K562 (cell line): ENCODE measurements around the gene ADCY4. TPM values are rescaled to one million over a fixed set of nuclear protein-coding genes. Genes with fewer than 3 reads are reported as not detected.

Experiments used
- ARNT ChIP-seq, 2 experiments: fragments of 450-650 bp; IDR thresholded peaks; 2 replicates each; pipeline ENCODE4 v1.6.1; 2016; ENCODE audit warnings: mild to moderate bottlenecking in 1 of 2
- BCL6 ChIP-seq: fragments of 250-450 bp; sonication (Bioruptor Pico); IDR thresholded peaks from 2 replicates; pipeline ENCODE4 v1.4.0; 2020
- CTBP1 ChIP-seq: fragments of 450-650 bp; IDR thresholded peaks from 2 replicates; pipeline ENCODE4 v1.6.1; 2016; ENCODE audit warnings: borderline replicate concordance
- DDX20 ChIP-seq: fragments of 450-650 bp; IDR thresholded peaks from 2 replicates; pipeline ENCODE4 v1.6.1; 2016; ENCODE audit warnings: missing genetic modification characterization, low read depth, mild to moderate bottlenecking, missing compliant biosample characterization, moderate library complexity
- E2F4 ChIP-seq: sonication (generic); formaldehyde crosslinking; IDR thresholded peaks from 2 replicates; pipeline ENCODE4 v1.8.0; 2022; ENCODE audit warnings: mild to moderate bottlenecking, low read depth, missing genetic modification reagents
- EZH2 ChIP-seq: IDR thresholded peaks from 2 replicates; pipeline ENCODE4 v1.6.1; 2012; ENCODE audit warnings: low read depth, mild to moderate bottlenecking, inconsistent platforms, low read length, borderline replicate concordance
- FIP1L1 ChIP-seq: fragments of 200-400 bp; formaldehyde crosslinking; IDR thresholded peaks from 2 replicates; pipeline ENCODE4 v1.6.1; 2018; ENCODE audit warnings: mild to moderate bottlenecking, low read depth, low read length; ENCODE audit not compliant: poor library complexity, severe bottlenecking
- FOS ChIP-seq: IDR thresholded peaks from 3 replicates; pipeline ENCODE4 v1.6.1; 2011; ENCODE audit not compliant: insufficient read length; ENCODE audit errors: extremely low read depth
- FUS ChIP-seq: fragments of 200-400 bp; formaldehyde crosslinking; optimal IDR thresholded peaks from 2 replicates; pipeline ENCODE3; 2017; ENCODE audit warnings: low read depth, low read length
- HLTF ChIP-seq: fragments of 450-650 bp; IDR thresholded peaks from 2 replicates; pipeline ENCODE4 v1.6.1; 2016
- LCOR ChIP-seq: sonication (generic); formaldehyde crosslinking; IDR thresholded peaks from 2 replicates; pipeline ENCODE4 v1.8.0; 2022; ENCODE audit warnings: mild to moderate bottlenecking, missing genetic modification reagents
- MAFF ChIP-seq: IDR thresholded peaks from 2 replicates; pipeline ENCODE4 v1.6.1; 2012; ENCODE audit warnings: low read length, improper control_type of control experiment
- MYC ChIP-seq, 2 experiments: fragments of 250-450 bp in 1 of 2; sonication (Bioruptor Pico) in 1 of 2; IDR thresholded peaks; 2 replicates each; pipeline versions ENCODE4 v1.5.1 to v1.6.1; 2012 to 2021; ENCODE audit warnings: low read depth in 2 of 2, borderline replicate concordance in 1 of 2, improper control_type of control experiment in 1 of 2, low read length in 1 of 2, mild to moderate bottlenecking in 1 of 2, moderate library complexity in 1 of 2
- POLR2B ChIP-seq: fragments of 450-650 bp; IDR thresholded peaks from 2 replicates; pipeline ENCODE4 v1.6.1; 2018; ENCODE audit warnings: low read depth; ENCODE audit not compliant: partially characterized antibody
- POLR2H ChIP-seq: IDR thresholded peaks from 2 replicates; pipeline ENCODE4 v1.6.1; 2016; ENCODE audit warnings: missing genetic modification characterization, low read depth, mild to moderate bottlenecking, control low read depth, missing compliant biosample characterization, moderate library complexity
- SMAD2 ChIP-seq: fragments of 150-350 bp; IDR thresholded peaks from 2 replicates; pipeline ENCODE4 v1.6.1; 2014; ENCODE audit warnings: low read depth, mild to moderate bottlenecking, low read length
- SMAD4 ChIP-seq: fragments of 250-450 bp; sonication (Bioruptor Pico); conservative IDR thresholded peaks from 2 replicates; pipeline ENCODE4 v1.8.0; 2021; ENCODE audit warnings: inconsistent platforms, mild to moderate bottlenecking, moderate library complexity
- SRSF1 ChIP-seq: fragments of 200-400 bp; formaldehyde crosslinking; IDR thresholded peaks from 2 replicates; pipeline ENCODE4 v1.6.1; 2017; ENCODE audit warnings: mild to moderate bottlenecking, low read depth, low read length, moderate library complexity
- THAP7 ChIP-seq: fragments of 250-450 bp; sonication (Bioruptor Pico); IDR thresholded peaks from 2 replicates; pipeline ENCODE4 v1.5.0; 2021
- ZKSCAN8 ChIP-seq: fragments of 200-800 bp; sonication (Bioruptor generic); IDR thresholded peaks from 2 replicates; pipeline ENCODE4 v1.6.1; 2016; ENCODE audit warnings: missing genetic modification characterization, missing compliant biosample characterization
- ZNF253 ChIP-seq: fragments of 250-450 bp; sonication (Bioruptor Pico); conservative IDR thresholded peaks from 2 replicates; pipeline ENCODE4 v1.6.1; 2021; ENCODE audit warnings: mild to moderate bottlenecking
- ZNF347 ChIP-seq: fragments of 450-650 bp; formaldehyde crosslinking; IDR thresholded peaks from 2 replicates; pipeline ENCODE4 v1.4.0; 2020; ENCODE audit warnings: low read depth, mild to moderate bottlenecking, moderate library complexity
- ZNF583 ChIP-seq: fragments of 250-450 bp; sonication (Bioruptor Pico); IDR thresholded peaks from 2 replicates; pipeline ENCODE4 v1.4.0; 2020
- ZNF696 ChIP-seq: fragments of 250-450 bp; sonication (Bioruptor Pico); conservative IDR thresholded peaks from 2 replicates; pipeline ENCODE4 v1.4.0; 2020; ENCODE audit warnings: mild to moderate bottlenecking, moderate library complexity
- polyA plus RNA-seq, 8 experiments: library from polyadenylated mRNA; depleted of rRNA in 4 of 8; stranded (reverse) in 5 of 8; unstranded in 3 of 8; fragments of >200 nt; fragmentation: Nextera tagmentation in 2 of 8; fragmentation: Illumina TruSeq in 1 of 8; extraction: Ambion mirVana in 2 of 8; extraction: Trizol in 1 of 8; gene quantifications; 2 replicates each; pipeline versions ENCODE4 v1.2.1 to v1.2.3, GENCODE V29; 2011 to 2014; ENCODE audit warnings: inconsistent platforms in 1 of 8, missing spikeins in 1 of 8
- total RNA-seq, 7 experiments: library from RNA; depleted of rRNA in 6 of 7; stranded (reverse); fragments of >200 nt in 6 of 7; fragmentation: Illumina TruSeq in 2 of 7; extraction: Trizol in 2 of 7; gene quantifications; 2 replicates each; pipeline versions ENCODE4 v1.2.1 to v1.2.3, GENCODE V29; 2011 to 2021; ENCODE audit warnings: low replicate concordance in 1 of 7

The ADCY4 gene
- total and polyA plus RNA-seq, 9 of the 15 experiments (the other 6 are each of a cell fraction or from before 2014, with no cell fraction given) = 0.04 to 0.31 (median 0.15) TPM; not detected in 2

- TF ChIP-seq CTBP1 (peak; percentile 51; the same call in 1 of the 2 replicates), HLTF (no peak), ZNF583 (peak; percentile 85), SRSF1 (no peak), LCOR (0 out of 2 replicates have a peak, but pooled peaks have one; percentile 72), ZNF696 (CRISPR knock-in tag) (no peak), MYC (IDR thresholded peaks at IDR 0.05; ENCODE audit: low read depth, low read length) (peak; percentile 86), MYC (CRISPR knock-in tag; IDR thresholded peaks at IDR 0.05; ENCODE audit: borderline replicate concordance, low read depth) (peak; percentile 43; the same call in 1 of the 2 replicates), ZKSCAN8 (CRISPR knock-in tag) (0 out of 2 replicates have a peak, but pooled peaks have one; percentile 46), ZNF347 (CRISPR knock-in tag) (no peak), ARNT (IDR thresholded peaks at IDR 0.05) (no peak), POLR2B (peak; percentile 26), FIP1L1 (peak; percentile 20), FUS (no peak), SMAD2 (no peak), ZNF253 (CRISPR knock-in tag) (no peak), BCL6 (CRISPR knock-in tag) (no peak), SMAD4 (peak; percentile 91), EZH2 (no peak), E2F4 (CRISPR knock-in tag) (0 out of 2 replicates have a peak, but pooled peaks have one; percentile 46), DDX20 (tag) (no peak), POLR2H (tag) (no peak), MAFF (no peak), THAP7 (CRISPR knock-in tag) (no peak), FOS (no peak)
Measured at GRCh38 chr14:24315807-24316596, 18.9 kb downstream of the ADCY4 start (continued).
